Measurements from ENCODE around the gene PDE4C. TPM values are rescaled to one million over a fixed set of nuclear protein-coding genes. Genes with fewer than 3 reads are reported as not detected.

PDE4C gene
- total RNA-seq, 4 donors from 2014 or later = 0.12 to 1.5 (median 0.63) TPM; not detected in 1

DNA sequence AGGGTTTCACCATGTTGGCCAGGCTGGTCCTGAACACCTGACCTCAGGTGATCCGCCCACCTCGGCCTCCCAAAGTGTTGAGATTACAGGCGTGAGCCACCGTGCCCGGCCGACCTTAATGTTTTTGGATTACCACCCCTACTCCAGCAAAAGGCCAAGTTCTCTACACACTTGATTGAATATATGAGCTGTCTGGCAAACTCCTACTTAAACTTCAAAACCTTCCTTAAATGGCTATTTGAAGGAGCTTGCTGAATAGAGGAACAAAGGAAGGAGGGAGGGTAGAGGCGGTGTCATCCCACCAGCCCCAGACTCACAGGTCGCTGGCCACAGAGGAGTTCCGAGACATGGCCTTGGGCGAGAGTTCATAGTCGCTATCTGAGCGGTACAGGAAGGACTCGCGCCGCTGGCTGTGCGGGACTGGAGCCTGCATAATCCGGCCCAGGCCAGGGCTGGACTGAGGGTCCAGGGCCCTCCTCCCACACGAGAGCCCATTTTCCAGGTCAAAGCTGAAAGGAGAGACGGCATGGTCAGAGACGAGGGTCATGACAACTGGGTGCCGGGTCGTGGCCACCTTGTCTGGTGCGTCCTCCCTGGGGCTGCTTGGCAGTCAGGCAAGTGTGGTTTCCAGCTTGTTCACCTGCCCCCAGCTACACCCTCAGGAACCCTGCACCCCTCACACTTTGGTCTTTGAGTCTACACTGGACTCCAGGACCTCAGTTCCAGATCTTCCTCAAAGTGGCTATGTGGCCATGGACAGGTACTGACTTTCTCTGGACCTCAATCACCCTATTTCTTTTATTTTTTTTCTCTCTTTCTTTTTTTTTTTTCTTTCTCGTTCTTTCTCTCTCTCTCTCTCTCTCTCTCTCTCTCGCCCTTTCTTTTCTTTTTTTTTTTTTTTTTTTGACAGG lies 4.2 kb downstream of the PDE4C start:
- no peak for ATAC-seq (ENCODE audit: low FRiP score)
- DNase-seq (ENCODE audit: low spot score) = no peak
- TF ChIP-seq CTCF (IDR thresholded peaks at IDR 0.05) = no peak

- no peak for DNase-seq (ENCODE audit: low spot score)
- TF ChIP-seq CTCF (IDR thresholded peaks at IDR 0.05) = no peak
- ATAC-seq (ENCODE audit: low FRiP score) = no peak
Measured at GRCh38 chr19:18220632-18221275, 5.5 kb downstream of the PDE4C start.

DNA sequence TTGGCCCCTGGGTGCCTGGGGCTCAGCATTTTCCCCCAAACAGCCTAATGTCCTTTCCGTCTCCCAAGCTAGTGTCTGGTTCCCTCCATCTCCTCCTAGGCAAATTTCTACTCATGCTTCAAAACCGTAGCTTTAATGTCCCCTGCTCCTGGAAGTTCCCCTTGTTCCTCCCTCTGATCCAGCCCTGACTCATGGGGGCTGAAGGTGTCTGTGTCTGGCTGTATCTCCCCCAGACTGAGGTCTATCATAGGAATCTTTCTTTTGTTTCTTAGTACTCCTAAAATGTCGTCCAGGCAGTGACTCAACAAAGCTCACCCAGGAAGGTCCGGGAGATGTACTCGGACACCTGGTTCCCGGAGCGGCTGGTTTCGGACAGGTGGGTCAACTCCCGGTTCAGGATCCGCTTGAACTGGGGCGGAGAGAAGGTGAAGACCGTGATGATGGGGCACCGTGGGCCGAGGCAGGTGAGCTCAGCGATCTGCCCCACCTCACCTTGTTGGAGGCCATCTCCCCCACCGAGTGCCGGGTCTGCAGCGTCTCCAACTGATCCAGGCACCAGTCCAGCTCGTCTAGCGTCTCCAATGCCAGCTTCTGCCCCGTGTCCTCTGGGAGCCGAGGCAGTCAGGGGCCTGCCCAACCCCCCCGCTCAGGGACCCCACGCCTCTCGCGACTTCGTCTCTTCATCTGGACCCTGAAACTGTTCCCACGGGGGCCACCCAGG lies 6.2 kb downstream of the PDE4C start:
- ATAC-seq (ENCODE audit: low FRiP score) (no peak), DNase-seq (ENCODE audit: low spot score) (no peak)
- TF ChIP-seq CTCF (IDR thresholded peaks at IDR 0.05) = no peak

DNA sequence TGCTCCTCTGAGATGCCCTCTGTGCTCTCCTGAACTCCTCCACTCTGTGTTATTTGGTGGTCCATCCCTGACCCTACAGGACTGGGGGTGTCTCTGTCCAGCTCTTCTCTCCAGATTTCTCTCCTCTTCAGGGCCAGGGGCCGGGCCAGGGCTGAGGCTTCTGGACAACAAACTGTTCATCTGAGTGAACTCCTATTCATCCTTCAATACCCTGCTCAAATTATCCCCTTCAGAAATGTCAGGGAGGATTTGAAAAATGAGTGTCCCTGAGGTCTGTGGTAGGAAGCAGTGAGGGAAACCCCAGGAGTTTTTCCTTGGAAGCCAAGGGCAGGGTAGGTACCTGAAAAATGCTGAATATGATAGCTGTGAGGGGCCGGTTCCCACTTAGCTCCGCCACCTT lies 7.6 kb downstream of the PDE4C start:
- no peak for TF ChIP-seq CTCF (IDR thresholded peaks at IDR 0.05)
- no peak for ATAC-seq (ENCODE audit: low FRiP score)
- no peak for DNase-seq (ENCODE audit: low spot score)

DNA sequence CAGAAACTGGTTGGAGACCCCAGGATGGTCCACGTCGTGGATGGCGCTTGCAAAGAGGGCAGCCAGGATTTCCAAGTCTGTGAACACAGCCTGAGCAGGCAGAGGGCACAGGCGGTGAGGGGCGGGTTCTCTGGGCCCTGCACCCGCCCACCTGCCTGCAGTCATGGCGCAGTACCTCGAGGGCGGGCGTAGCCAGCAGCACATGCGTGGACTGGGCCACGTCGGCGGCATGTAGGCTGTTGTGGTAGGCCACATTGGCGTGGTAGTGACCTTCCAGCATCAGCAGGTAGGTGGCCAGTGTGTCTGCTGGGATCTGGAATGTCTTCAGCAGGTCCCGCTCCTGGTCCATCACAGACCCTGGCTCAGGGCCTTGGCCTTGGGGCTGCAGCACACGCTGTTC lies 8.1 kb downstream of the PDE4C start:
- DNase-seq (ENCODE audit: low spot score) (no peak), ATAC-seq (ENCODE audit: low FRiP score) (no peak)
- no peak for TF ChIP-seq CTCF (IDR thresholded peaks at IDR 0.05)

- ATAC-seq (ENCODE audit: low FRiP score) (no peak), DNase-seq (ENCODE audit: low spot score) (no peak)
- no peak for TF ChIP-seq CTCF (IDR thresholded peaks at IDR 0.05)
Measured at GRCh38 chr19:18216789-18217188, 9.4 kb downstream of the PDE4C start.

Data from omental fat pad (tissue), 4 donors.